GM19025 (cell line): ENCODE results near the gene TRAPPC10.

Experiments used
- ATAC-seq: cut with Tn5 transposase; IDR thresholded peaks from one replicate; pipeline ENCODE4 v1.9.1; 2021; ENCODE audit warnings: mild to moderate bottlenecking, low read depth, moderate library complexity; ENCODE audit not compliant: unreplicated experiment

Gene TRAPPC10

GRCh38 chr21:44024887-44025353 lies 12.8 kb downstream of the TRAPPC10 start:
- no peak for ATAC-seq

GRCh38 chr21:44027607-44028286 lies 15.6 kb downstream of the TRAPPC10 start:
- ATAC-seq, result no peak

GRCh38 chr21:44028287-44028659 lies 16.2 kb downstream of the TRAPPC10 start:
- no peak for ATAC-seq

- ATAC-seq, result no peak
These were observed 17.5 kb downstream of the TRAPPC10 start for GRCh38 chr21:44029460-44030087.

GRCh38 chr21:44035244-44035643 lies 23.1 kb downstream of the TRAPPC10 start:
- ATAC-seq, result no peak

GRCh38 chr21:44038063-44038462 lies 26.0 kb downstream of the TRAPPC10 start:
- no peak for ATAC-seq

GRCh38 chr21:44039828-44040227 lies 27.7 kb downstream of the TRAPPC10 start:
- no peak for ATAC-seq

GRCh38 chr21:44043613-44044012 lies 31.5 kb downstream of the TRAPPC10 start:
- ATAC-seq, result no peak

- no peak for ATAC-seq
These were observed 34.6 kb downstream of the TRAPPC10 start for GRCh38 chr21:44046734-44047133.

- no peak for ATAC-seq
These were observed 36.0 kb downstream of the TRAPPC10 start for GRCh38 chr21:44047996-44048560.

- ATAC-seq, result no peak
These were observed 37.1 kb downstream of the TRAPPC10 start for GRCh38 chr21:44049182-44049581.

- ATAC-seq, result no peak
These were observed 37.5 kb downstream of the TRAPPC10 start for GRCh38 chr21:44049606-44050005.

GRCh38 chr21:44050276-44050675 lies 38.2 kb downstream of the TRAPPC10 start:
- no peak for ATAC-seq

GRCh38 chr21:44051462-44051941 lies 39.4 kb downstream of the TRAPPC10 start:
- ATAC-seq, result no peak

GRCh38 chr21:44052071-44052829 lies 40.1 kb downstream of the TRAPPC10 start:
- ATAC-seq, result no peak

GRCh38 chr21:44052830-44053226 lies 40.7 kb downstream of the TRAPPC10 start:
- no peak for ATAC-seq

- no peak for ATAC-seq
These were observed 41.5 kb downstream of the TRAPPC10 start for GRCh38 chr21:44053567-44053966.

- ATAC-seq, result no peak
These were observed 42.6 kb downstream of the TRAPPC10 start for GRCh38 chr21:44054710-44055109.

GRCh38 chr21:44057055-44057454 lies 44.9 kb downstream of the TRAPPC10 start:
- no peak for ATAC-seq

GRCh38 chr21:44057960-44058651 lies 46.0 kb downstream of the TRAPPC10 start:
- ATAC-seq, result no peak

- no peak for ATAC-seq
These were observed 46.5 kb downstream of the TRAPPC10 start for GRCh38 chr21:44058652-44058964.
